CD4-positive, alpha-beta T cell treated with Interleukin-17A for 1 hour (primary cell): ENCODE results near the gene PER2.

Experiments
- DNase-seq: peaks from one replicate; pipeline ENCODE4 v3.0.0-alpha.2; 2020

PER2 gene

DNA sequence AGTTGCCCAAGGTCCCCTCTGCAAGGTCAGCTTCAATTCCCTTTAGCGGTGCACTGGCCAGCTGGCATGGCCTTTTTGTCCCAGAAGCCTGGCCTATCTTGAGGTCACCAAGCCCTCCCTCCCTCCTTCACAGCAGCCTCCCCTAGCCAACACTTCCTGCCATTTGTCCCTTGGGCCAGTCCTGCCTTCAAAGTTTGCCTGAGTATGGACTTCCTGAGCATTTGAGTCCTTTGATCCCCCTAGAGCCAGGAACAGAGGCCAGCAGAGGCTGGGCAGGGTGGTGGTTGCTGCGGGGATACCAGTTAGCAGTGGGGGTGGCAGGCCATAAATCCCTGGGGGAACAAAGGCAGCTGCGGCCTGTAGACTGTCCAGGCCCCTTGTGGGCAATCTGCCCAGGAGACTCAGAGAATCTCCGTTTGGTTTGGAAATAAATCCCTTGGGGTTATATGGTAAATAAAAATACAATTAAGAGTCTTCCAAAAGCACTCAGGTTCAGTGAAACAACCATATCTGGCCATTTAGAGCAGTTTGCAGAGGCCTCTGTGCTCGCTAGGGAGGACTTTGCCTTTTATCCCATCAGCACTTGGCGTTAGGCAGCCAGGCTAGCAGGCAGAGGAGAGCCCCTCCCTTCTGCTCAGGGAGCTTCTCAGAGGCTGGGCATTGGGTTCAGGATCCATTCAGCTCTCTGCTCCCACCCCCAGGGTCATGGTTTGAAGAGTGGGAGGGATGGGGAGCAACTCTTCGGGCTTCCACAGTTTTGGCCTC is 45.5 kb downstream of the PER2 start:
- no peak for DNase-seq

DNA sequence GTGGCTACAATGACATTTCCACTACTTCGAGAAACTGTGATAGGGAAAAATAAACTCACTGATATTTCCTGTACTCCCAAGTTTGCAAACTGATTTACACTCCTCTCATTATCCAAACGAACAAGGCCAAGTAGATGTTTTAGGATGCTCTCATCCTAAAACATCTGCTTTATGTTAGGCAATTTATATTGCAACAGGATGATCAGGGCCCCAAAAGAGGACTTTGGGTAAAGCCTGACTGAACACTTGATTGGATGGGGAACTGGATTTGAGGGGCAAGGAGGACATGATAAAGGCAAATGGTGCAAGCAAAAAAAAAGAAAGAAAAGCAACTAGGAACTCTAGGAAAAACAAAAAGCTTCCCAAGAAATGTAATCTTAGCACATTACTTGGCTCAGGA is 46.4 kb downstream of the PER2 start:
- DNase-seq, result no peak

DNA sequence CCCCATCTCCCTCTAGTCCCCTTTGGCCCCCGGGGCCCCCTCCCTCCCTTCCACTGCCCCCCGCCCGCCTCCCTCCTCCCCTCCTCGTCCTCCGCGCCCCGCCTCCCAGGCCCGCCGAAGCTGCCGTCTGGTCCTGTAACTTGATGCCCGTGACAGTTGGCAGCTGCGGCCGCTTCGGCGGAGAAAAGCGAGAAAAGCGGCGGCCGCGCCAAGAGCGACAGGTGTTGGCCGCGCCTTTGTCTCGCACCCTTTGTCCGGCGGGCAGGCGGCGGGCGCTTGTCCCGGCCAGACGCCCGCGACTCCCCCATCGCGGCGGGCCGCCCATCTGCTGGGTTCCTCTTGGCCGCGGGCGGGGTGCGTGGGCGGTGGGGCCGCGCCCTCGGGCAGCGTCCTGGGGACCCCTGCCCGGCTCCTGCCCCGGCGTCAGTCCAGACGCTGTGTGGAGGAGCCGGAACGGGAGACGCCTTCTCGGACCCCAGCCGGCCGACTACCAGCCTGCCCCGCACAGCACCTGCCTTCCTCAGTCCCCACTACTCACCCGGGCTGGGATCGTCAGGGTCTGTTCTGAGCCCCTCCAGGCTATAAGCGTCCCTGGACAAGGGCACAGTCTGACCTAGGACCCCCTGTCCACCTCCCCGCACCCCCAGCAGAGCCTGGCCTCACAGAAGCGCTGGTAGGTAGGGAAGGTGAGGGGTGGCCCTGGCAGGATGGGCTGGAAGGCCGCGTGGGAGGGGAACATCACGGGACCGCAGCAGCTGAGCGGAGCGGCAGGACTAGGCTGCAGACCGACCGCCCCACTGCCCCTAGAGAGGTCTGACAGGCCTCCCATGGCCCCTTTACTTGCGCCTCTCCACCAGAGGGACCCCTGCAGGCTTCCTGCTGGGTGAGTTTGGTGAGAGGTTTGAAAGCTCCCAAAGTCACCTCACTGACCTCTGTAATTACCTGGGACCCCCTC is 47.4 kb downstream of the PER2 start:
- peak; percentile 32 for DNase-seq

DNA sequence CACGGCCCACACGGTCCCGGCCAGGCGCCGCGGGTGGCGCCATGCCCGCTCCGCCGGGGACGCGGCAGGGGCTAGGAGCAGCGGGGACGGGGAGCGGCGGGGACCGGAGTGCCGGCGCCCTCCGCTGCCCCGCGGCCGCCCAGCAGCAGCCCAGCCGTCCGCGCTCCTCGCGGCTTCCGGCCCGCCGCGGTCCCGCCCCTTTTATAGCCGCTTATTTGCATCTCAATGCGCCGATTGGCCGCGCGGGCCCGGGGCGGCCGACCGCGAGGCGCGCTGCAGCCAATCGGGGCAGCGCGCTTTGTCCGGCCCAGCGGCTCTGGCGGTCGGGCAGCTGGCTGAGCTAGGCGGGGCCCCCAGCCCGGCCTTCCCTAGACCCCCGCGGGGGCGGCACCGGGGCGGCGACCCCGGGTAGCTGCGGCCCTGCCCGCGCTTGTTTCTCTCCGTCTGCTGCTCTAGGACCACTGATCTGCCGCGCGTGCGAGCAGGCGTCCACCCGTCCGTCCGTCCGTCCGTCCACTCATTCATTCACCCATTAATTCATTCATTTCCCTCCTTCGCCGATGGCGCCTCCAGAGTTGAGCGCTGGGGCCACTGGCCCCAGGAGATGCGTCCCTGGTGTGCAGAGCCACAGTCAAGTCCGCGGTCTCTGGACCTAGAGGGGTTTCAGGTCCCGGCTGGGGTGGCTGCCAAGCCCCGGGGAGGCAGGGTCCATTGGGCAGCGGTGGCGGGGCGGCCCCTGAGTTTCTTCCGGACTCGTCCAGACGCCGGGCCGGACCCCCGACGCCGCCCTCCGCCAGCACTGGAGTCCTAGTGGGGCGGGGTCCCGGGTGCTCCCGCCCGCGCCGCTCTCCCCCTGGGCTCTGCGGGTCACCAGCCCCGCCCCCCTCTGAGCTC is 48.3 kb downstream of the PER2 start, which contains the start of gene HES6:
HES6 (minus strand) TSS at position 176 of the 894 bp plus-strand sequence; CDS start at position 43, 133 bp downstream.
- DNase-seq, result peak; percentile 76

DNA sequence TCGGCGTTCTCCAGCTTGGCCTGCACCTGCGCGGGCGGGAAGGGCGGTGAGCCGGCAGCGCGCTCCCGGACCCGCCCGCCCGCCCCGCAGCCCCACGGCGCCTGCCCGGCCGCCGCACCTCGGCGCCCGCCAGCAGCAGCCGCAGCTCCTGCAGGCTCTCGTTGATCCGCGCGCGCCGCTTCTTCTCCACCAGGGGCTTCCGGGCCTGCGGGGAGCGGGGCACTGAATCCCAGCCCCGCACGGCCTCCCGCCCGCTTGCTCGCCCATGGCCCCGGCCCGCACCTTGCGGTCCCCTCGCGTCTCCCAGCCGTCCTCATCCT is 48.9 kb downstream of the PER2 start:
- DNase-seq, result no peak

DNA sequence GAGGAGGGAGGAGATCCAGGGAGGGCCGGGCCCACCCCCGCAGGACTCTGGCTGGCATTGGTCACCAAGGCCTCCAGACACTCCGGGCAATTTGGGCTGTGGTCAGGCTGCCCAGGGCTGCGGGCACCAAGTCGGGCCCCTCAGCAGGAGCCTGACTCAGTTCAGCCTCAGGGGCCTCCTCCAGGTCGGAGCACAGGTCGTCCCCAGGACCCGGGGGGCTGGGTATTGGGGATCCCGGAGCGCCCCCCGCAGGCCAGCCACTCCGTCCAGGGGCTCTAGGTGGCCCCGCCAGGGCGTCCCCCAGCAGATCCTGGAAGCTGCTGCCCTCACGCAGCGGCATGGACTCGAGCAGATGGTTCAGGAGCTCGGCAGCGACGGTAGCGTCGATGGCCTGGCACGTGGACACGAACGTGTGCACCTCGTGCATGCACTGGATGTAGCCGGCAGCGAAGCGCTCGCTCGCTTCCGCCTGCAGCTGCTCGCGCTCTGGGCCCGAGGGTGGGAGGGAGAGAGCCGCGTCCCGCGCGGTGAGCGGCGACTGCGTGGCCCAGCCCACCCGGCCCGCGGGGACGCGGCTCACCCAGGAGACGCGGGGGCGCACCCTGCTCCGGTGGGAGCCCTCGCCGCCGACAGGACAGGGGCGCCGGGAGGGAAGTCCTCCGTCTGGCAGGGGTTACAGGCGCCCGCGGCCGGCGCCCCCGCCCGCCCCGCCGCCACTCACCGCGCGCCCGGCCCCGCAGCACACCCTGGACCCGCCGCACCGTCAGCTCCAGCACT is 49.5 kb downstream of the PER2 start:
- DNase-seq, result peak; percentile 37

DNA sequence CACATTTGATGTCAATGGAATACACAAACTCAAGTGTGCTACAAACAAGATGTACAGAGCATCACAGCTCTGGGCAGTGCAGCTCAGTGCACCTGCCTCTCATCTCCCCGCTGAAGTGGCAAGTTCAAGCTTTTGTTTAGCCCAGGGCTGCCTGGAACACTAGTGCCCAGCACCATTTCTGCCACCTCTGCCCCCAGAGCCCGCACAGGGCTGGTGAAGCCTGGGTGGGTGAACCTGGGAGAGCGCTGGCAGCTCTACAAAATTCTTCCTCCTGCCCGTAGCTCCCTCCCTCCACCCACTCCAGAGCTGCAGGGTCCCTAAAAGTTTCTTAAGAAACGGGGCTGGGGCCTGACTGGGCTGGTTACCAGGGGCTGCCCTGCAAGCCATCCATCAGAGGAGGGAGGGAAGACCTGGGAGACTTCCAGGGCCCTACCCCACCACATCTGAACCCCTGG is 50.1 kb downstream of the PER2 start:
- no peak for DNase-seq

DNA sequence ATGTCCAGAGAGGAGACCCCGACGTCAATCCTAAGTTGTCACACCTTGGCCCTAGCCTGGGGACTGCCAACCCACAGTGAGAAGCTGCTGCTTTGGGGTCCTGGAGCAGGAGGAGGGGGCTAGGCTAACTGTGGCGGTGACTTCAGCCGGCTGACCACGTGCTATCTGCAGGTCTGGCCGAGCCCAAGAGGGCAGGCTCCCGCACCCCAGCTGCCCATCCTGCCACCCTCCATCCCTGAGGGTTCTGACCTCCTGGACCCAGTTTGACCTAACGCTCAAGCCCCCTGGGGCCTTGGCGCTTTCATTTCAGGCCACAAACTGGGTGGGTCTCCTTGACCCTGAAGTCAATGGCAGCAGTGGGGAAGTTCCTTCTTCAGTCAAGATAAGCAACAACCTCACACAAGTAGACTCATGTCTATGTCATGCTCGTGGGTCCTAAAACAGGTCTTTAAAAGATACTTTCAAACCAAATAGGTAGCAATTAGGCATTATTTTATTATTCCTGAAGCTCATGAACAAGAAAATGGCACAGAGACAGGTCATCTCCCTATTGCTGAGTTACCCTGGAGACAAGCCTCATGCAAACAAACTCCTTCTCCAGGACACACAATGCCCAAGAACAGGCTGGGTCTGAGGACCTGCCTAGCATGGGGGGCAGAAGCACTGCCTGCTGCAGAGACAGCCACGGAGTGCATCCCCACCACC is 50.8 kb downstream of the PER2 start:
- DNase-seq, result no peak

DNA sequence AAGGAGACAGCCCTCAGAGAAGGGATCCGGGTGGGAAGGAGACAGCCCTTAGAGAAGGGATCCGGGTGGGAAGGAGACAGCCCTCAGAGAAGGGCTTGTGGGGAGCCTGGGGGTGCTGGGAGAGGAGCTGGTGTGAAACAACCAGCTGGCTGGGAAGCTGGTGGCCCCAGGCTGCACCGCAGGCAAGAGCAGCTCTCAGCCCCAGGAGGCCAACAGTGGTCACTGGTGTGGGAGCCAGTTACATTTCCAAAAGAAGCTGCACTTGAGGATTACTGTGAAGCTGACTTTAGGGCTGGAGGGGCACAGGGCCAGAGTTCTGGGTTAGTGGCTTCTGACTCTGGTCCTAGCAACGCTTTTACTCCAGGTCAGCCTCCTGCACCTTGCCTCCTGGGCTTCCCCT is 51.8 kb downstream of the PER2 start:
- DNase-seq, result no peak

DNA sequence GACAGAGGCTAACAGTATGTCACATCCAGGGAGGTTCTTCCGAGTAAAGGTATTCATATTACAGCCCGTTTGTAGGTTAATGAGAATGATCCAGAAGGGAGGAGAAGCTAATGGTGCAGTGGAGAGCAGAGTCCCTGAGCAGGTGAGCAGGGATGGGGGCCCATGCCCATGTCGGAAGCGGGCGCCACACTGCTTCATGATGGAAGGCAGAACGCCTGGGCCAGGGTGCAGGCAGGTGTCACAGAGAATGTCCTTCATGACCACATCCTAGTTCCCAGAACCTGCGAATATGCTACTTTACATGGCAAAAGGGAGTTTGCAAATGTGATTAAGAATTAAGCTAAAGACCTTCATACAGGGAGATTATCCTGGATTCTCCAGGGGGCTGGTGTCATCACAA is 52.6 kb downstream of the PER2 start:
- no peak for DNase-seq

DNA sequence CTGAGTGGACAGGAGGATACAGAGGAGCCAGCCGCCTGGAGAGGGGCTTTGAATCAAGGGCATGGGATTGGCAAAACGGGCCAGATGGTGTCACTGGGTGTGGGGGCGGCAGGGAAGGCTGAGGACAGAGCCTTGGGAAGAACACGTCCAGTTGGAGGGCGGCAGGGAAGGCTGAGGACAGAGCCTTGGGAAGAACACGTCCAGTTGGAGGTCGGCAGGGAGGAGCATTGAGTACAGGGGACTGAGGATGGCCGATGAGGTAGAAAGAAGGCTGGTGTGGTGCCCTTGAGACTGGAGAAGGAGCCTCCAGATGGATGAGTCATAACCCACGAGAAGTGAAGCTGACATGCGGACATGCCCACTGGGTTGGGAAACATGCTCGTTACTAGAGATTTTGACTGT is 53.1 kb downstream of the PER2 start:
- no peak for DNase-seq

DNA sequence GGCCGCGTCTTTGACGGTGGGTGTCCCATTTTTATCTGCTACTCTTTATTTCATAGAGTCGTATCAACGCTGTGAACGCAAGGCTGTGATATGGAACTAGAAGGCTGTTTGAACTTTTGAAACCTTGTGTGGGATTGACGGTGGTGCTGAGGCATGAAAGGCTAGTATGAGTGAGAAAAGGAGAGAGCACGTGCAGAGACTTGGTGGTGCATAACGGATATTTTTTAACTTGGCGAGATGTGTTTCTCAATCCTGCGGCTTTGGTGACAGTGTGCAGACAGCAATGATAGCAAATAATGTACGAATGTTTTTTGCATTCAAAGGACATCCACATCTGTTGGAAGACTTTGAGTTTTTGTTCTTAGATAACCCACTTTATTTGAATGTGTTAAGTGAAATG is 54.8 kb downstream of the PER2 start:
- no peak for DNase-seq

DNA sequence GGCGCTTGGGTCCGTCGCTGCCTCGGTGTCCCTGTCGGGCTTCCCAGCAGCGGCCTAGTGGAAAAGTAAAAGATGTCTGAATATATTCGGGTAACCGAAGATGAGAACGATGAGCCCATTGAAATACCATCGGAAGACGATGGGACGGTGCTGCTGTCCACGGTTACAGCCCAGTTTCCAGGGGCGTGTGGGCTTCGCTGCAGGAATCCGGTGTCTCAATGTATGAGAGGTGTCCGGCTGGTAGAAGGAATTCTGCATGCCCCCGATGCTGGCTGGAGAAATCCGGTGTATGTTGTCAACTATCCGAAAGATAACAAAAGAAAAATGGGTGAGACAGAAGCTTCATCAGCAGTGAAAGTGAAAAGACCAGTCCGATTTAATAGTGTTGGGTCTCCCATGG is 56.6 kb downstream of the PER2 start:
- DNase-seq, result no peak

DNA sequence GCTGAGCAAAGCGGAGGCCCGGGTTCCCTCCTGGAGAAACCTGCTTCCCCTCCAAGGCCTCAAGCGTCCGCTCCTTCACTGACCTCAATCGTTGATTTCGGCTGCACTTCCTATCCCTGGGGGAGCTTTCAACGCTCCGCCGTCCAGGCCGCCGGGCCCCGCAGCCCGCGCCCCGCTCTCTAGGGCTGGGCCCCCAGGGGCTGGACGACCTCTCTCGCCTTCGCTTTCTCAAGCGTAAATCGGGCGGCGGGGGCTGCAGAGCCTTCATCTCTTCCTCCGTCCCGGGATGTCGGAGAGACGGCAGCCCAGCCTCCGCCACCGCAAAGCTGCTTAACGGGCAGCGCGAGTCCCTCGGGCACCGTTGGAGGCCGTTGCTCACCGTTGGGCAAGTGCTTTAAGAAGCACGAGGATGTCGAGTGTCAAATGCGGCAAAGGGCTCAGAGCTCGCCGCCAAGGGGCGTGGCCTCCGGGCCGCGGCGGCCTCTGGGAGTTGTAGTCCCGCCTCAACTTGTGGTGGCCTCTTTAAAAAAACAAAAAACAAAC is 57.1 kb downstream of the PER2 start:
- DNase-seq, result peak; percentile 82

DNA sequence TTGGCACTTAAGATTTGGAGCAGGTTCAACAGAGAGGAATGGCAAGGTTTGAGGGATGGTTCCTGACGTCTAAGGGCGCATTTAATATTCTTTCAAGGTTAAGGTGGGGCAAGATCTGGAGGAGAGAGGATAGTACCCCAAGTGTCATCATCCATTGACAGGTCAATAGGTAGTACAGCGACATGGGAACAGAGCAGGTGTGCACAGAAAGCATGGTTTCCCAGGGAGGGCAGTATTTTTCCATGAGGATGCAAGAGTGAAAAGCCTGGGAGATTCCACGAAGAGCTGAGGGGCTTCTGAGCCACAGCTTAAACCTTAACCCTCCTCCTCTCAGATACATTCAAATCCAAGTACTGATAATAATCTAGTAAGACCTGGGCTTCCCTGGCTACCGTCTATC is 57.7 kb downstream of the PER2 start:
- DNase-seq, result no peak

DNA sequence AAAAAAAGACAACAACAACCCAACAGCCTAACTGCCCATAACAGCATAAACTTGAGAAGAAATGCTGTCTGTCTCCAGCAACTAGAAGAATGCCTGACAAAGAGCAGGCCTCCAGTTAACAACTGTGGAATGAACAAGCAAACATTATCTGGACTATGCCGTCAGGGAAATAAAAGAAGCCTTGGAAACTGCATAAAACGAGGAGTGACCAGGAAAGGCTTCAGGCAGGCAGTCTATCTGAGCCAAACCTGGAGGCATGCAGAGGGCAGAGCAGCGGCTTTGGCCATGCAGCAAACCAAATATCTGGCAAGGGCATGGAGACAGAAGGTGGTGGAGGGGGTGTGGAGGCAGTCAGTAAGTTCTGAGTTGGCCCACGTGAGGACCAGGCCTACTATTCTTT is 59.7 kb downstream of the PER2 start:
- no peak for DNase-seq

DNA sequence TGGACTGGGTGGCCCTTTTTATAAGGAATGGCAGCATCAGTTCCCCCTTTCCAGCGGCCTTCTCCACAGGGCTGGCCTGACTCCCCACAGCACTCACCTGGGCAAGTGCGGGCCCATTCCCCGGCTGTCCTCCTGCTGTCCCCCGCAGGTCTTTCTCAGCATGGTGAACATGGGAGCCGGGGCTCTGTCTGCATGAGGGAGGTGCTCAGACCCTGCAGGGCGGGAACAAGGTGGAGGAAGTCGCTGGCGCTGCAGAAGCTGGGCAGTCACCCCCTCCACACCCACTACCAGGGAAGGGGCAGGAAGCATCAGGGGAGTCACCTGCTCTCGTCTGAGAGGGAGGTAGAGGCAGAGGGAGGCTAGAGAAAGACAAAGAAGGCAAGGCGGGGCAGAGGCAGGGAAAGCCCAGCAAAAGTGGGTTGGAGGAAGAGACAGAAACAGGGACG is 60.8 kb downstream of the PER2 start:
- no peak for DNase-seq

DNA sequence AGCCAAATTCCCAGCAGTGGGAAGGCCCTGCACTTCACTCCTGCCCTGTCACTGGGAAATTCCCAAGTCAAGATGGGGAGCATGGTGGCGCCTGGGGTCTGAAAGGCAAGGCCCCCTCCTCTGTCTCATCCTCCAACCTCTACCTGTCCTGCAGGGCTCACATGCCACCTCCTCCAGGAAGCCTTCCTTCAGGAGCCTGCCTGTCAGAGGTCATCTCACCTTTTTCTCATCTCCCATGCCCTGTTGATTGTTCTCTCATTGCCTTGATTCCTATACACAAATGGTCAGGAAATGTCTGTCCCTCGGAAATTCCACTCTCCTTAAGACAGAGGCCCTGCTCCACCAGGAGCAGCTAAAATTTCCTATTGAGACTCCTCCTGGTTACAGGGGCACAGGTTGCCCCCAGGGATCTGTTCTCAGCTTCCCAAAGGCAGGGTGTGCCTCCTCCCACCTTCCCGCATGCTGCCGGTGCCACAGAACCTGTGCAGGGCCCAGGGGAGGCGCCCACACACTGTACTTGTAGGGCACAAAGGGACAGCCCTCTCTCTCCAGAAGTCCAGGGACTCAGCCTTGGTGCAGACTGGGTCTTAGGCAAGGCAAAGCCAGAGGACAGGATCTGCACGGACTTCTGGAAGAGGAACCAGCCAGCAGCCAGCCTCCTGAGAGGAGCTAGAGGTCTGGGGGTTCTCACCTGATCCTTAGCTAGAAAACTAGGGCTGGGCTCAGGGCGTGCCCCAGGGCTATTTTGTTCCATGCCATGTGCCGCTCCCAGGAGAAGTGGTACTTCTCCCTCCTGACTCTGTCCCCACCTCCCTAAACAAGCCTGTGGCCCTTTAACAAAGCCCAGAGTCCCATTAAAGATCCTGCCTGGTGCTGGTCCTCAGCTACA is 61.5 kb downstream of the PER2 start:
- DNase-seq, result no peak

DNA sequence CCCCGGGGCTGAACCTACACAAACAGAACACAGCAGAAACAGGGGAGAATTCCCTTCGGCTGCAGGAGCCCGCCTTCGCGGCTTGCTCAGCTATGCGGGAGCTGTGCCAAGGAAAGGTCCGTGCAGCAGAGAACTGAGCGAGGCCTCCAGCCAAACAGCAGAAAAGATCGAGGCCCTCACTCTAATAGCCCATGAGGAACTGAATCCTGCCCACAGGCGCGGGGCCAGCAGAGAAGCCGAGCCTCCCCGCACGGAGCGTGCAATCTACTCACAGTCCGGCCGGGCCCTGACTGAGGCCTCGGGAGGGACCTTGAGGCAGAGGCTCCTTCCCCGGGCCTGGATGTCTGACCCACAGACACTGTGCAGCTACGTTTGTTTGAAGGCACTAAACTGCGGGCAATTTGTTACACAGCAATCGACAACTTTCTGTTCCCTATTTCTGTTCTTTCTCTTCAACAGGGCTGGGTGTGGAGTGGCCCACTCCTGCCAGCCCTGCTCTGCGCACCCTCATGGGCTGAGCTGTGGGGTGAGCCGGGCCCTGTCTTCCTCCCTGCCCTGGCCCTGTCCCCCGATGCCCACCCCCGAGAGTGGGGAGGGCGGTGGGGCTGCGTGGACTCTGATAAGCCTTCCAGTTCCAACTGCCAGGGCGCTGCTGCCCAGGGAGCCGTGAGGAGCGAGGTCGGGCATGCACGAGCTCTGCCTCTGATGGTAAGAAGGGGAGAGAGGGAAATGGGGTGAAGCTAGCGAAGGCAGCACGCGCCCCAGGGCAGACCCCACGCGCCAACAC is 62.3 kb downstream of the PER2 start:
- no peak for DNase-seq
